ENCODE results near the gene ZP1.
A peak's percentile ranks its signal among the peaks of the same experiment; 100 is the strongest.

ZP1 gene

DNA sequence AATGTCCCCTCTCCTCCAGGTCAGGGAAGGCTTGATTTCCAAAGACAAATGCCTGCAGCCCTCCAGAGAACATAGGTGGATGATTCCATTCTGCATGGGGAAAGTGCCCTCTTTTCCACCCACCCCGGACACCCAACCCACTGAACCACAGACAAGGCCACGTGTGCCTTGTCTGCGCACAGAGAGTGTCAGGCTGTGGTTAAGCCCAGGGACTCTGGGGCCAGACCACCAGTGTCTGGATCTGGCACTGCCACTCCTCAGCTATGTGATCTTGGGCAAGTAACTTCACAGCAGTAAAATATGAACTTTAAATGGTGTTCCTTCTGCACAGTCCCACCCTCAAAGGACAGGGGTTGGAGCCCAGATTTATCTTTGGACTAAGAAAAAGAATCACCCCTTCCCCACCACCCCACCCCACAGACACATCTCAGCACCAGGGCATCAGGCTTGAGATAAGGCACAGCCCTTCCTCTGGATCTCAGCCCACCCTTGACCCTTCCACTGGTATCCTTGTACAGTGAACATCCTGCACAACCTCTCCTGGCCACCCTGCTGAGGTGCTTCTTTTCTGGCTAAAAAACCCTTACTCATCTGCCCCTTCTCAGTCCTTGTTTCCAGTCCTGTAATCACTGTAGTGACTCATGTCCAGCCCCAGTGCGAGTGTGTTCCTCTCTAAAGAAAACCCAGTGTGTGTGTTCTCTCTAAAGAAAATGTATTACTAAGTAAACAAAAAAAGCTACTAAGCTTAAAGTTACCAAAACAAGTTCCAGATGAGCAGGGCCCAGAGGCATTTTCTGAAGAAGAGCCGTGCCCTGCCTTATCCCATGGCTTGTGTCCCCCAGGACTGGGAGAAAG is 9.7 kb upstream of the ZP1 start:
- H3K27ac ChIP-seq = no peak overlapping the region
- no peak overlapping the region for H3K4me3 ChIP-seq

DNA sequence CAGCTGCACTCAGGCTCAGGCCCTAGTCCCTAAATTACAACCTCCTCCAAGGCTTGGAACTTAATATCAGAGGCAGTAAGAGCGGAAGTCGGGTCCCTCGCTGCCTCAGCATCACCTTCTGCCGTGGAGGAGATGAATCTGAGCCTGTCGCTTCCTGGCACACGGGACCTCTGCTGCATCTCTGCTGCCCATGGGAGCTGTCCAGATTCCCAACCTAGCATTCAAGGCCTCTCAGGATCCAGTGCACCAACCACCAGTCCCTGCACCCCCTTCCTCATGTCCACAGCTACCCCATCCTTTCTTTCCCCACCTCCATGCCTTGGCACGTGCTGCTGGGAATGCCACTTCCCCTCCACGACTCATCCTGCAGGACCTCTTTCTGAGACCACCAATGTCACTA is 9.1 kb upstream of the ZP1 start:
- Histone ChIP-seq H3K27ac (no peak overlapping the region), H3K4me3 (no peak overlapping the region)

DNA sequence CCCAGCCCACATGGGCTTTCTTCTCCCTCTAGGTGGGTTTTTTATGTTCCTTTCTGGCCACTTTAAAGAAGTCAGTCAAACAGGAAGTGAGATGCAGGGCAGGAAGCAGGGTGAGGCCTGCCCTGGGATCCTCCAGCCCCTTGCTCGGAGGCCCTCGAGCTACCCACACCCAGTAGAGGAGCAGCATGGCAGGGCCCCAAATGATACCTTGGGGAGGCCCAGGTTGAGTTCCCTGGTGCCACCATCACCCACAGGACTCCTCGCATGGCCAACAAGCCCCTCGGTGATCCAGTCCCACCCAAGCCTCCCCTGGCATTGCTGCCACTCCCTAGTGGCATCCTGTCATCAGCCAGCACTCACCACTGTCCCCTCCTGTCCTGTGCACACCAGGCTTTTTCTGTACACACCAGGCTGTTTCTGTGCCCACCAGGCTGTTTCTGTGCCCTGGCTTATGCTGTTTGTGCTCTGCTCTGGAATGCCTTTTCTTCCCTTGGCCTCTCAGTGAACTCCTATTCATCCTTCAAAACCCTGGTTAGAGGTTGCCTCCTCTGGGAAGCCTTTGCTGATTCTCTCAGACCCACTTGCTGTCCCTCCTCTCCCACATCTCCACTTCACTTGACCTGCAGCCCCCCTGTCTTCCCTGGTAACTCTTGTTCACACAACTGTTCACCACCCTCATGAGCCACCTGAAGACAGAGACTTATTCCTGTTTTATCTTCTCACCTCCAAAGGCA is 8.4 kb upstream of the ZP1 start:
- no peak overlapping the region for H3K27ac ChIP-seq

DNA sequence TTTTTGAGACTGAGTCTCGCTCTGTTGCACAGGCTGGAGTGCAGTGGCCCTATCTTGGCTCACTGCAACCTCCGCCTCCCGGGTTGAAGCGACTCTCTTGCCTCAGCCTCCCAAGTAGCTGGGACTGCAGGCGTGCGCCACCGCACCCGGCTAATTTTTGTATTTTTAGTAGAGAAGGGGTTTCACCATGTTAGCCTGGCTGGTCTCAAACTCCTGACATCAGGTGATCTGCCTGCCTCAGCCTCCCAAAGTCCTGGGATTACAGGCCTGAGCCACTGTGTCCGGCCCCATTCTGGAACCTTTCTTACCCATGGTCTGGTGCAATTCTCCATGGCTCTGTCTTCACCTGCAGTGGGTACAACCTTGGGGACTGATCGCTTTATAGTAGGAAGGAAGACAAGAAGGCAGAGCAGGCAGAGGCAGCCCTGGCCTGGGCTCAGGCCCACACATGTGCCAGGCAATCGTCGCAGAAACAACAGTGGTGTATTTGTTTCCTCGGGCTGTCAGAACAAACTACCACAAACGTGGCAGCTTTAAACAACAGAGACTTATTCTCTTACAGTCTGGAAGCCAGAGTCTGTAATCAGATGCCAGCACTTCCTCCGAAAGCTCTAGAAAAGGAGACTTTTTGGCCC is 7.6 kb upstream of the ZP1 start:
- Histone ChIP-seq H3K4me3 (no peak overlapping the region), H3K27ac (no peak overlapping the region)

More for the DNA sequence above, 8.4 kb upstream of the ZP1 start:
- no peak overlapping the region for H3K4me3 ChIP-seq

DNA sequence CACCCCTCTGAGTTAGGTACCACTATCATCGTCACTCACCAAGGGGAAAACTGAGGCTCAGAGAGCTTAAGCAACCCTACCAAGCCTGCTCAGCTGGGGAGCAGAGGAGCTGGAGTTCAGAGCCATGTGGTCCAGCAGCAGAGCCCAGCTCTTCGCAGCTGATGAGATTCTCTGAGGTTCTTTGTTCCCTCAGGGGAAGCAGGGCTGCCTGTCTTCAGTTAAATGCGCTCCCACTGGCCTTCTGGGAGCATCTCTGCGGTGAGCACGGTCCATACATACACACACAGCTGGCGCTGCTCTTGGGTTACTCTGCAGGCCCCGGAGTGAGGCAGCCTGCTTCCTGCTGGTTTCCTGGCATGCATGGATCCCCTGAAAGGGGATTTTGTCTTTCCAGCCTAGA is 6.4 kb upstream of the ZP1 start:
- H3K4me3 ChIP-seq = no peak overlapping the region
- no peak overlapping the region for H3K27ac ChIP-seq

DNA sequence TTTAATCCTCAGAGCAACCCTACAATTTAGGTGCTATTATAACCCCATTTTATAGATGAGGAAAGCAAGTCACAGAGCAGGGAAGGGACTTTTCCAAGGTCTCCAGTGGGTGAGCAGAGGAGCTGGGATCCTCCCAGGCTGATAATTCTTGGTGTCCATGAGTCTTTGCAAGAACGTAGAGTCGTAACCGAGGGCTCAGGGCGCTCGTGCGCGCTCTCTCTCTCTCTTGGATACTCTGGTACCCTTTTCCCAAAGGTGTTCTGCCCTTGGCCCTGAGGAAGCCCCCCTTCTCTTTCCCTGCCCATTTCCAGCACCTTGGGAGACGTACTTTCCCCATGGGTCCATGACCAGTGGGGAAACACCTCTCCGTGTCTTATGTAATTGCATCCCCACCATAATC is 5.2 kb upstream of the ZP1 start:
- no peak overlapping the region for H3K4me3 ChIP-seq
- H3K27ac ChIP-seq = no peak overlapping the region

DNA sequence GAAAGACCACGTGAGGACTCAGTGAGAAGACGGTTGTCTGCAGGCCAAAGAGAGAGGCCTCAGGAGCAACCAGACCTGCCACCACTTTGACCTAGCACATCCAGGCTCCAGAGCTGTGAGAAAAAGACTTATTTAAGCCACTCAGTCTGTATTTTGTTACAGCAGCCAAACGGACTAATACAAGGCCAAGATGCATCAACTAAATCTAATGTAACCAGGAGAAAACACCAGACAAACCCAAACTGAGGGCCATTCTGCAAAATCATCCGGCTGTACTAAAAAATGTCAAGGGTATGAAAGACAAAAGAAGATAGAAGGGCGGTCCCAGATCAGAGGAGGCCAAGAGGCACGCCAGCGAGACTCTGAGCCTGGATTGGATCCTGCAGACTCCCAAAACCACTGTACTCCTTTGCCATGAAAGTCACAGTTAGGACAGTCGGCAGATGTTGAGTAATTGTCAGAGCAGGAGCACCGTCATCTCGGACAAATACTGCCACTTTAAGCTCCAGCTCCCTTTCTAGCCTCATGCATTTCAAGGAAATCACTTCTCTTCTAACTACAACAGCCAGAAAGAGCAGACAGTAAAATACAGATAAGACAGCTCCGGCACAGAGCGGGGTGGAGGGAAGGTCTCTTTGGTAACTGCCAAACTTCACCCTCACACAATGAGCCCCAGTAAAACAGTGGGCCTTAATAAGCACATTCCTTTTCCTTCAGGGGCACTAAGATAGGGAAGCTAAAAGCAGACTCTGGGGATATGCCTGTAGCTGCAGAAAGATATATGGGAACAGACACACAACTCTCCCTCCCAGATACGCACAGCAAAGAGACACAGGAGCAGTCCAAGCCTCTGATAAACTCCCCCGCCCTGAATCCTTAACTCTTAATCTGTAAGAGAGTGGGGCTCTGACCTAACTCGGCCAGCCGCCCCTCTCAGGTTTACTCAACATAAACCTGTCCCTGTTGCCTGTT is 3.5 kb upstream of the ZP1 start:
- Histone ChIP-seq H3K27ac (no peak overlapping the region), H3K4me3 (no peak overlapping the region)

DNA sequence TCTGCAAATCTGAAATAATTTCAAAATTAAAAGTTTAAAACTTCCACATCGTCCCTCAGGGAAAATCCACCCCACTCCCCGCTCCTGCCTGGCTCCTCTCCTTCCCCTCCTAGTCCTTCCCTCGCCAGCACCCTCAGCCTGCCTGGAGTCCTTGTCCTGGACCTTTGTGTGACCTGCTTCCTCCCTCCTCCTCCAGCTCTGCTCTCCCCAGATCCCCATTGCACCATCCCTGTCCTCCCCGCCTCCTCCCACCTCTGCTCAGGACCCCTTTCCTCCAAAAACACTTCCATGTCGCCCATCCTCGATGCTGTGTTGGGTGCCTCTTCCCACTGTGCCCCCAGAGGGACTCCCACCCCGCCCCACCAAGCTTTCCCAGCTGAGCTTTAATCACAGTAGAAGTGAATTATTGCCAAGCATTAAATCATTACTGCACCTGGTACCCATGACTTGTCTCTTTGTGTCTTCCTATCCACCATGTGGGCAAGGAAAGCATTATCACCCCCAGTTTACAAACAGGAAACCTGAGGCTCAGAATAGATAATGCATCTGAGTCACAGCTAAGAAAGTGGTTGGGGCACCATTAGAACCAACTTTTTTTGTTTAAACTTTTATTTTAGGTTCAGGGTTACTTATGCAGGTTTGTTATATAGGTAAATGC is 2.4 kb upstream of the ZP1 start:
- H3K27ac ChIP-seq = no peak overlapping the region
- no peak overlapping the region for H3K4me3 ChIP-seq

DNA sequence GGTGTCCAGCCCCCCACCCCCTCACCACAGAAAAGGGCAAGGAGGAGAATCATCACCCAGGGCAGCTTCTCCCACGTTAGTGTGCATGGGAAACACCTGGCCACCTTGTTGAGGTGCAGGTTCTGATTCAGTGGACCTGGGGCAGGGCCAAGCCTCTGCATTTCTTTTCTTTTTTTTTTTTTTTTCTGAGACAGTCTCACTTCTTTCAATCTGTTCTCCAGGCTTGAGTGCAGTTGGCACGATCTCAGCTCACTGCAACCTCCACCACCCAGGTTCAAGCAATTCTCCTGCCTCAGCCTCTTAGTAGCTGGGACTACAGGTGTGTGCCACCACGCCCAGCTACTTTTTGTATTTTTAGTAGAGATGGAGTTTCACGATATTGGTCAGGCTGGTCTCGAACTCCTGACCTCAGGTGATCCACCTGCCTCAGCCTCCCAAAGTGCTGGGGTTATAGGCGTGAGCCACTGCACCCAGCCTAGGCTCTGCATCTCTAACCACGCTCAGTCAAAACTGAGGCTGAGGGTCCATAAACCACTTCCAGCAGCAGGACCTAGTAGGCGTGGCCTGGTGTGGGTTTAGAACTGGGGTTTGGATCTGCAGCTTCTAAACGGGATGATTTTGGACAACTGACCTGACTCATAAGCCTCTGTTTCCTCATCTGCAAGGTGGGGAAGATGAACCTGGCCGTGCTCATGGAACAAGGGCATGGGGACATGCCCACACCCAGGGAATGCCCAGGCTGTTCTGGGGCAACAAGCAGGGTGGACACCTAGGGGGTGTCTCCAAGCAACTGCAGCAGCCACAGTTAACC is 734 bp downstream of the ZP1 start:
- Histone ChIP-seq H3K4me3 (no peak overlapping the region), H3K27ac (no peak overlapping the region)

DNA sequence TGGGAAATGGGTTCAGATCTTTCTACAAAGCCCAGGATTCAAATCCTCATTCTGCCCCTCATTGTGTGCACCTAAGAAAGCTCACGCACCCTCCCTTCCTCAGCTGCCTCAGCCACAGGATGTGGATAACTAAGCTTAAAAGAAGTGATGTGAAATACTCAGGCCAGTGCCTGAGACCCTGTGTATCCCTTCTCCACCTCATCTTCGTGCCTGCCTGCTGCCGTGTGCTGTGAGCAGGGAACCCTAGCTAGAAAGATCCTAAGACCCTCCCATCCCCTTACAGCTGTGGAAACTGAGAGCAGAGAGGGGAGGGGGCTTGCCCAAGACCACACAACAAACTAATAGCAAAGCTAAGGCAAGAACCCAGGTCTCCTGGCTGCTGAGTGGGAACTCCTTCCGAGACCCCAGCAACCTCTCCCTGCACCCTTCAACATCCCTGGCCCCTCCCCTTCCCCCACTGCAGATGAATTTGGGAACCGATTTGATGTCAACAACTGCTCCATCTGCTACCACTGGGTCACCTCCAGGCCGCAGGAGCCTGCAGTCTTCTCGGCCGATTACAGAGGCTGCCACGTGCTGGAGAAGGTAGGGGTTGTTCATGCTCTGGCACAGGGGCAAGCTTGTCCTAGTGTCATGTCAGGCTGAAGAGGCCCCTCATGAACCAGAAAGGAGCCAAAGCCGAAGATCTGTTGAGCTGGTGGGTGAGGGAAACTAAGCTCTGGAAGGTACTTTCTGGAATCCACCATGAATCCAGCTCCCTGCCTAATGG is 1.5 kb downstream of the ZP1 start:
- Histone ChIP-seq H3K4me3 (no peak overlapping the region), H3K27ac (no peak overlapping the region)

DNA sequence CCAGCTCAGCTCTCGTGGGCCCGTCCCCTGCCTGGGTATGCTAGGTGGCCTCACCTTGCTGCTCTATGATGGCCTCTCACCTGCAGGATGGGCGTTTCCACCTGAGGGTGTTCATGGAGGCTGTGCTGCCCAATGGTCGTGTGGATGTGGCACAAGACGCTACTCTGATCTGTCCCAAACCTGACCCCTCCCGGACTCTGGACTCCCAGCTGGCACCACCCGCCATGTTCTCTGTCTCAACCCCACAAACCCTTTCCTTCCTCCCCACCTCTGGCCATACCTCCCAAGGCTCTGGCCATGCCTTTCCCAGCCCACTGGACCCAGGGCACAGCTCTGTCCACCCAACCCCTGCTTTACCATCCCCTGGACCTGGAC is 2.1 kb downstream of the ZP1 start:
- Histone ChIP-seq H3K27ac (no peak overlapping the region), H3K4me3 (no peak overlapping the region)

DNA sequence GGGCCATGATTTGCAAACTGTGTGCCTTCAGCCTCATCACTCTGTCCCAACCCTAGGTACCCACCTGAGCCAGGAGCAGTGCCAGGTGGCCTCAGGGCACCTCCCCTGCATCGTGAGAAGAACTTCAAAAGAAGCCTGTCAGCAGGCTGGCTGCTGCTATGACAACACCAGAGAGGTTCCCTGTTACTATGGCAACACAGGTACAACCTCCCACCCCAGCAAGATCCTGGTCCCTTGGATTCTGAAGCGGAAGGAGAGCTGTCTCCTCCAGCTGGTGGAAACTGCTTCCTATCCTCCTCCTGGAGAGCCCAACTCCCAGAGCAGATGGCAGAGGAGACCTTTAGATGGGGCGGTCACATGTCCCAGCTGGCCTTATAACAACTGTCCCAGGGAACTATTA is 2.9 kb downstream of the ZP1 start:
- Histone ChIP-seq H3K27ac (no peak overlapping the region), H3K4me3 (no peak overlapping the region)

DNA sequence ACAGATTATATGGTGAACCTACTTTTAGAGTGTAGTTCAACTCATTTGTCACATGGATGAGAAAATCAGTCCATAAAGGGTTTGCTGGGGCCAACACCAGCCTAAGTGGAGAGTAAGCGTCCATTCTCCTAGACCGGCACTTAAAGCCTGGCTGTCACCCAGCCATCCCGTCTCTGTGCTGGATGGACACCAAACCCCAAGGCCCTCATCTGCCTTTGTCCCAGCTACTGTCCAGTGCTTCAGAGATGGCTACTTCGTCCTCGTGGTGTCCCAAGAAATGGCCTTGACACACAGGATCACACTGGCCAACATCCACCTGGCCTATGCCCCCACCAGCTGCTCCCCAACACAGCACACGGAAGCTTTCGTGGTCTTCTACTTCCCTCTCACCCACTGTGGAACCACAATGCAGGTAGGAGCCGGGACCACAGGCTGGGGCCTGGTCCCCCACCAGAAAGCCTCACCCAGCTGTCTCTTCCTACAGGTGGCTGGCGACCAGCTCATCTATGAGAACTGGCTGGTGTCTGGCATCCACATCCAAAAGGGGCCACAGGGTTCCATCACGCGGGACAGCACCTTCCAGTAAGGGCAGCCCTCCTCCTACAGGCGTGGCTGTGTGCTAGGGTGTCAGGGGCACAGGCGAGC is 3.5 kb downstream of the ZP1 start:
- Histone ChIP-seq H3K27ac (no peak overlapping the region), H3K4me3 (no peak overlapping the region)

DNA sequence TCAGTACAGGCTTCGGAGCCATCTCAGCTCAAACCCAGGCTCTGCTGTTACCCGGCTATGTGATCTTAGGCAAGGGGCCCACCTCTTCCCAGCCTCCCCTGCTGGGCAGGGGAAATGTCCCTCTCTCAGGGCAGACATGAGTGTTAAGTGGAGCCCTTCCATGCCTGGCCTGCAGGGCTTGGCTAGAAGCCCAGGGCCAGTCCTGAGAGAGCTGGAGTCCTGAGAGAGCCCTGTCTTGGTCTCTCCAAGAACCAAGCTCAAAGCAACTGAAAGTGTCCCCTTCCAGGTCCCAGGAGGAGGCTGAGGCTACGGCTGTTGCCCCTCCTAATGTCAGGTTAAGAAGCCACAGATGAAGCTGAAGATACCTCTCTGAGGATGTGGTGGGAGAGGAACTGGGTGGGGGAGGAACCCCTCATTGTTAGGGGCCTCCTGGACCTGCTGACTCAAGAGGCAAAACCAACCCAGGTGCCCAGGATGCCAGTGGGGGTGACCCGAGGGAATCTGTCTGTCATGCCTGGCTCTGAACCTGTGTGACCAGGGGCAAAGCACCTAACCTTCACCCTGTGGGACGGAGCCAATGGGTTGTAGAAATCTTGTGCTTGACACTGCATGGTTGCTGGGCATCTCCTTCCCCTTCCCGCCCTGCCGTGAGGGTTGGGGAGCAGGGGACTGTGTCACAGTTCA is 4.2 kb downstream of the ZP1 start:
- no peak overlapping the region for H3K27ac ChIP-seq
- H3K4me3 ChIP-seq = no peak overlapping the region

DNA sequence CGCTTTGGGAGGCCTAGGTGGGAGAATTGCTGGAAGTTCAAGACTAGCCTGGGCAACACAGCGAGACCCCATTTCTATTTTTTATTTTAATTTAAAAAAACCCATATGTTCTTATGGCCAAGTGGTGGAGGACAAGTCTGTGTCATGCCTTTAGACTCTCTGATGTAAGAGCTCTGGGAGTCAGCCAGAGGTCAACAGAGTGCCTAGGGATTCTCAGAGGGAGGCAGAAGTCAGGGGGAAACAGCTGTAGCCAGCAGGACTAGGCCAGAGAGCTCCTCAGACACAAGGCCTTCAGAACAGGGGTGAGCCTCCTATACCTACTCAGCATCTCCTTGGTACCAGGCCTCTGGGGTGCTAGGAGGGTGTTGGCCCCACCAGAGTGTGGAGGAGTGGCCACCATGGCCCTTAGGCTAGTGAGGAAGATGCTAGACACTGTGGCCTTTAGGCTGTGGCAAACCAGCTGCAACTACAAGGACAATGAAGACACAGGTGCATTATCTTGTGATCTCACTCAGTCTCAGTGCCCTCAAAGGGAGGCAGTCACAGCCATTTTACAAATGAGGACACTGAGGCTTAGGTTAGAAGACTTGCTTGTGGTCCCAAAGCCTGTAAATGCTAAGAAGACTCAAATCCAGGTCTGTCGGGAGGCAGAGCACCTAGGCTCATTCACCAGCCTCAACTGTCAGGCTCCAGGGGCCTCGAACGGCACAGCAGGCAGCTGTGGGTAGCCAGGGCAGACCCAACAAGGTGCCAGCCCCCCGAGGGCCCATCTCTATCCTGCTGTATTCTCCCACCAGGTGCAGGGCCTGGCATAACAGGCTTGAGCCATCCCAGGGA is 5.0 kb downstream of the ZP1 start:
- Histone ChIP-seq H3K4me3 (no peak overlapping the region), H3K27ac (peak overlapping the region in 1 of 21 experiments; percentile 42)

Data from skin epidermis (tissue), 12 donors.